GM04503 (cell line): ENCODE measurements around the gene CHCHD6.

Source experiments
- DNase-seq: peaks from one replicate; pipeline ENCODE4 v3.0.0-alpha.2; 2012; ENCODE audit warnings: low read depth

The CHCHD6 gene

DNA sequence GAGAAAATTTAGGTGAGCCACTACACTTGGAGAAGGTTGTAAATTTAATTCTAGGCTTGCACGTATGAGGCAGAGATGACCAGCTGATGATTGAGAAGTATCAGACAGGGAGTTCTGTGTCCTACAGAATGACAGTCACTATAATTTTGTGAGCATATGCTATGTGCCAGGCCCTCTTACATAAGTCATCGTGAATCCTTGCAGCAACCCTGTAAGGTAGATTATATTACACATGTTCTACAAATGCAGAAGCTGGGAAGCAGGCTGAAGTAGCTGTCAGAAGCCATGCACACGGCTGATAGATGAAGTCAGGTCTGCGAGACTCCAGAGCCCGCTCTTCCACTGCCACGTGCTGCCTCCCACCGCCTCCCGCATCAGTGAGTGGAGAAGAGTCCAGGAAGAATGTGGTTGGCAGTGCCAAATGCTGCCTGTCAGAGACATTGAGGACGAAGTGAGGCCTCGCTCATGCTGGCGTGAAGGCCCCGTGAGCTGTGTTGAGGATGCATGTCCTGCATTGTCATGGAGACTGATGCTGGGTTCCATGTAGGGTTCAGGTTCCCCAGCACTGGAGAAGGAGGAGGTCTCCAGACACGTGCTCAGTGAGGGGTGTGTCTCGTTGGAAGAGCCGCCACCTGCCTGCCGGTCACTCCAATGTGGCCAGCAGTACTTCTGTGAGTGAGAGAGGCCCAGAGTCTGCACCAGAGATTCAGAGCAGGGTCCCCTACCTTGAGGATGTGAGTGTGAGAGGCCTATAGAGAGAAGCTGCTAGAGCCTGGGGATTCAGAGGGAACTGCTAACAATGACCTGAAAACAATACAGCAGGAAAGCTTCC is 155.6 kb downstream of the CHCHD6 start:
- no peak for DNase-seq

DNA sequence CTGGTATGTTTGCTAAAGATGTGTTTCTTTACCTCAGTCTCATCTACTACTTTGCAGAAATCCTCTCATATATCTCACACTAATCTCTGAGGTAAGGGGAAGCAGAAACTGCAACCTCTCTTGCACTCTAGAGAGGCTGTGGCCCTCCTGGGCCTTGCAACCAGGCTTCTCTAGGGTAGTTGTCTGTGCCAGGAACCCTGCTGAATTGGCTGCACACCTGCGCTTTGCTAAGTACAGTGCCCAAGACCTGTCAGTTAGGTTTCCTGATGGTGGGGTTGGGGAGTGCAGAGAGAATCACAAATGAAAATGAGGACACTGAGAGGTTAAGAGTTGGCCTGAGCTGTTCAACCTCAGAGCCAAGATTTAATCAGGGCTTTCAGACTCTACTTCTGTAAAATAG is 161.7 kb downstream of the CHCHD6 start:
- DNase-seq, result no peak

GRCh38 chr3:126866175-126866759 is 162.2 kb downstream of the CHCHD6 start:
- DNase-seq, result no peak

DNA sequence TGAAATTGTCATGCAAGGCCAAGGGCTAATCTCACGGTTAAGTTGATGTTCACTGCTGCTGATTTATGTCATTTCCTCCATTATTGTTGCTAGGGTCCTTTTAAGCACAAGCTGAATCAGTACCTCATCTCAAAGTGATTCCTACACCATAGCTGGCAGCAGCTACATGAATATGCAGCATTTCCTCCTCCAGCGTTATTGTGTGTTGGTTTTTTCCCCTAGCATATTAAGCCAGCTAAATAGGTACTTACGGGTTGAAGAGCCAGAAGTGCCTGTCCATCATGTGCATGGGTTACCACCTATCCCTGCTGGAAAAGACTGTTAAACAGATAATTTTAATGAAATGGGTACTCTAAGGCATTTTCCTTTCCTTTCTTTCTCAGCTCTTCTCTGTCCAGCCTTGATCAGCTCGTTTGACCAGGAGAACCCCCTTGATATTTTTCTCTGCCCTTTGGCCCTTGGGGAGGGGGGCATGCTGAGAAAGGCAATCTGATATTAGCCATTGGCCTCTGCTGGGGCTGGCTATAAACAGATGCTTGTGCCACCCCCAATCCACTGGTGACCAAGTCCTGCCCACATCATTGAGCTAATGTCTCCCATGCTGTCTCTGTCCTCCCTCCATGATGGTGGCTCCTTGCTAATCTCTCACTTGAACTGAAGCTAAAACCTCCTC is 163.3 kb downstream of the CHCHD6 start:
- no peak for DNase-seq

DNA sequence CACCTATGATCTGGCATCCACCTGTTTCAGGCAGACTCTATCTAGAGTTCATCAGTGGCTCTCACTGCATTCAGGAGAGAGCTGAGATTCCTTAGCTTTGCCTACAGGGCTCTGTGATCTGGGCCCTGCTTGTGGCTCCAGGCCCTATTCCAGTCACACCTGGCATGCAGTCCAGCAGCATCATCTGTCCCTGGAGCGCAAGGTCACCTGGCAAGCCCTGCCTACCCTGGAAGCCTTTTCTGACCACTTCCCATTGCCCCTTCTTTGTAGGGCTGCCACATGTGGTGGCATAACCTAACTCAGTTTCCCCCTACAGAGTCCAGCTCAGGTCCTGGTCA is 163.8 kb downstream of the CHCHD6 start:
- no peak for DNase-seq

- DNase-seq, result no peak
These were observed 166.7 kb downstream of the CHCHD6 start for GRCh38 chr3:126870608-126871210.

DNA sequence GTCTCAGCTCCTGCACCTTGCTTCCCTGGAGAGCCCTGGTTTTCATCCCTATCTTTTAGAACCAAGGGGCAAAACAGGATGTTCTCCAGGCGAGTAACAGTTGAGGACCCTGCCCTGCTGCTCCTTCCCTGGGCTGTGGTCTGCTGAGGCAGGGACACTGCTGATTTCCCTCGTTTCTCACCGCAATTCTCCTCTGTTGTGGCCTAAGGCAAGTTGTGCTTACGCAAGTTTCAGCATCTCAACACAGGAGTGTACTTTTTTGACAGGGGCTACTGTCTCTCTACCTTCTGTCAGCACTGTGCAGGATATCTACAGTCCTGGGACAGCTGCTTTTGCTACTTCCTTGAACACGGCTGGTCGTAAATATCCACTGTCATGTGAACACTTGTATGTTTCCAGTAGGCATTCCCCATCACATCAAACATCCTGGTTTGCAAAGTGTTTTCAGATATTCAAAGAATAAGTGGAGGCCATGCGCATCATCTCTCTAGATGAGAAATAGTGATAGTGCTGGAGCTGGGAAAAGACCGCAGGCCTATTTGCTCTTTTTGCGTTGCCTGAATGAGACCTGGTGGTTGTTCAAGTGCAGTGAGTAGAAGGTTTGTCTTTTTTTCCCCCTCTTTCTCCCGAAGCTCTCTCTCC is 168.8 kb downstream of the CHCHD6 start:
- no peak for DNase-seq

DNA sequence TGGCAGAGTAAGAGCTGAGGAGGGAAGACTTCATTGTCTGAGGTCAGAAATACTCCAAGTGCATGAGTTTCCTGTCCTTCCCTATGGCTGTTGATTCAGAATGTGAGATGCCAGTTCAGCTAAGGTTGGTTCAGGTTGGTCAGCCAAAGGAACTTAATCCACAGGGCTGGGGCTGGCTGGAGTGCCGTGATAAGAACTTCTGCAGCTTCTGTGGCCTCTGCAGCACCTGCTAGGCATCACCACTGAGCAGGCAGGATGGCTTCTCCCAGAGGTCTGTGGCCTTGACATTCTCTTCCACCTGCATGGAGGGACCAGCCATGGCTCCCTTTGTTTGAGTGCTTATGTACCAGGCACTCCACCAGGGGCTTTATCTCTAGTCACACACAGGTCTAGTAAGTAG is 169.4 kb downstream of the CHCHD6 start:
- DNase-seq, result no peak

- no peak for DNase-seq
These were observed 174.6 kb downstream of the CHCHD6 start for GRCh38 chr3:126878664-126879063.

DNA sequence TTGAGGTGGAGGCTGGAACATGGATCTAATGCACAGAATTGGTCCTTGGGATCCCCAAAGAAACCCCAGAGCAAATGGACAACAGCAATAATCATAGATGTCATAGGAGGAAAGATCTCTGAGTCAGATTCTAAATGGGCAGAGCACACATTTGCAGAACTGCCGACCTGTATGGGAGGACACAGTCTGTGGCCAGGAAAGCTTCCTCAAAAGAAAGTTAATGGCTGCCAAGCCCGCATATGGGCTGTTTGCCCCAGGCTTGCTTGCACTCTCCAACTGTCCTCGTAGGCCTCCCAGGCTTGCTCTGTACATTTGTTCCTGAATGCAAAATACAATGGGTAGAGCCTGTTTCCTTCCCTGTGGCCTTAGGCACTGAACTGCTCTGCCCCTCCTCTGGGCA is 176.9 kb downstream of the CHCHD6 start:
- DNase-seq, result no peak

- no peak for DNase-seq
These were observed 177.8 kb downstream of the CHCHD6 start for GRCh38 chr3:126881861-126882260.

GRCh38 chr3:126883241-126883640 is 179.2 kb downstream of the CHCHD6 start:
- DNase-seq, result peak; percentile 29

DNA sequence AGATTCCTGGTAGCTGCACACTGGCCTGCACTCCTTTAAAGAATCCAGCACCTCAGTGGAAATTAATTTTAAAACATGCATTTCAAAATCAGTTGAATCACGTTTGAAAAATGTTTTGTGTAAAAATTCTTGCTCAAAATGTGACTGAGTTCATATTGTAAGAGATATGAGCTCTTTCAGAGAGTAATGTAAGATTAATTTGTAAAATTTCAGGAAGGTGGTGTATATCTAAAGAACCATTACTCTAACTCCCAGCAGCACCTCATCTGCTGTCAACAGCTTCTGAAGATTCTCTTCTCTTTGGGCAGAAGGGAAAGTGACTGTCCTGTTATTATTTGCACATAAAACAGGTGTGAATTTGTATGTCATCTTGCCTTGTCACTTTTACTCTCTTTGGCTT is 181.4 kb downstream of the CHCHD6 start:
- DNase-seq, result no peak

- DNase-seq, result no peak
These were observed 182.2 kb downstream of the CHCHD6 start for GRCh38 chr3:126886217-126886616.

DNA sequence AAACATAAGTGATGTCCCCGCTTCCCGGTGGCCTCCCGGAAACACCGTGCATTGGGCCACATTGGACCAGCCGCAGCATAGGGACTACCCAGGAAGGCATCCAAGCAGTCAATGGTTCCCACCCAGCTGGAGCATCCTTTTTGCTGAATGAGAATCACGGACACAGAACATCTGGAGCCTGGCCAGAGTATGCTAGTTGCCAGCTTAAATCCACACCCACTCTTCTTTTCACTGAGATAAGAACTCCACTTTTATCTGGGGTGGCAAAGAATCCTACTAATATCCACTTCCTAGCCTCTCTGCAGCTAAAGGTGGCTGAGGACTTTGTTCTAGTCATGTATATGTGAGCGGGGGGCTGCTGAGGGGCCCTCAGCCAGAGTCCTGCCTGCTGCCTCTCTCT is 183.6 kb downstream of the CHCHD6 start:
- no peak for DNase-seq

- no peak for DNase-seq
These were observed 184.2 kb downstream of the CHCHD6 start for GRCh38 chr3:126888186-126888760.

DNA sequence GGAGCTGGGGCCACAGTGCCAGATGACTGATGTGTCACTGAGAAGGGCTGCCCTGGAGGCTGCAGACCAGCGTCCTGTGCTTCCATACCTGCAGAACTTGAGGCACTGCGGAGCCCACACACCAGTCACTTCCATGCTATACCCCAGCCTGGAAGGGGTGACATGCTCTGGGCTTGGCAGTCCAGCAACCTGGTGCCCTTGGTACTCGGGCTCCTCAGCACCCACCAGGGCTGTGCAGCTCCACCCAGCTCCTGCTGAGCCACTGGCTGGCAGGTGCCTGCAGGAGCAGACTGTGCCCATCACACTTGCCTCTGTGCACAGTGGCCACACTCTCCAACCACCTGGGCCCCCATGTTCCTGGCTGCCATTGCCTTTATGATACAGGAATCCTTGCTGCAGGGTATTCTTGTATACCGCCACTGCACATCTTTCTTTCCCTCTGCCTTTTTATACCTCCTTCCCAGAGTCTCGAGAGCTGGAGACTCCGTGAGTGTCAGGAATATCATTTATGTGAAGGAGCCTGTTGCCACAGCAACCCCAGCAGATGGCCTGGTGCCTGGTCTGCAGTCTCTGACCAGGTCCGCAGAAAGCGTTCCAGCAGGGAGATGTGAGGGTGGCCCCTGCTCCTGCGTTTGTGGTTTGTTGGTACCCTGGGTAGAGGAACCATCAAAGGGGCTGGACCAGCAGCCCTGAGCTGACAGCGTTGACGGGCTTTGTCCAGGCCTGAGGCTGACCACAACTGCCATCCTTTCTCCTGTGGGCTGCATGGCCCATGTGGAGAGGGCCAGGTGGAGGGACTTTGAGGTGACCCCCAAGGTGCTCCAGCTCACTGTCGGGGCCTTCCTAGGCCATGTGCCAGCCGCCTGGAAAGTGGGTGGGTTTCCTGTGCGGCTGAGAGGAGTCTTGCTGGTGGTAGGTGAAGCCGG is 185.5 kb downstream of the CHCHD6 start:
- no peak for DNase-seq

GRCh38 chr3:126891141-126891540 is 187.1 kb downstream of the CHCHD6 start:
- DNase-seq, result no peak

- no peak for DNase-seq
These were observed 187.8 kb downstream of the CHCHD6 start for GRCh38 chr3:126891791-126892190.

- DNase-seq, result no peak
These were observed 189.6 kb downstream of the CHCHD6 start for GRCh38 chr3:126893651-126894050.

DNA sequence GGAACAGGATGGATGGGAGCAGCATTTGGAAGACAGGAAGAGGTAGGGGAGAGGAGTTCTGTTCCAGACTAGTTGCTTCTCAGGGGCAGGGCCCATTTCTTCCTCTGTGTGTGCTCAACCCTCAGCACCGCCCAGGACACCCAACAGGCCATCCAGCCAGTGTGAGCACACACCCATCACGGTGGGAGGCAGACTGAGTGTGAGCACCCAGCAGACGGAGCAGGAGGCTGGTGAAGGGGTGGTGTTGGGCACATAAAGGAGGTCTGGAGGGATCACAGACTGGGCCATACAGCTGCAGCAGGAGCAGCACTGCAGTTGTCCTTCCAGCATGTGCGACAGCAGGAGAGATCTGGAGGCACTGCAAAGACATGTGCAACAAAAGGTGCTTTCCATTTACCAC is 190.4 kb downstream of the CHCHD6 start:
- no peak for DNase-seq
